HepG2 (cell line): Measurements from ENCODE around the gene ARFGAP1. TPM values are rescaled to one million over a fixed set of nuclear protein-coding genes. Genes with fewer than 3 reads are reported as not detected.

Source experiments
- ARNT2 ChIP-seq: sonication (generic); formaldehyde crosslinking; IDR thresholded peaks from 2 replicates; pipeline ENCODE4 v1.8.0; 2022; ENCODE audit warnings: mild to moderate bottlenecking, low read depth, missing genetic modification reagents, moderate library complexity
- EZH2 ChIP-seq: conservative IDR thresholded peaks from 2 replicates; pipeline ENCODE4 v1.6.1; 2012; ENCODE audit warnings: mild to moderate bottlenecking, low read depth, low read length, moderate library complexity
- HNRNPL ChIP-seq: fragments of 200-400 bp; formaldehyde crosslinking; IDR thresholded peaks from 2 replicates; pipeline ENCODE4 v1.6.1; 2017; ENCODE audit warnings: mild to moderate bottlenecking, low read depth, low read length
- HOXA5 ChIP-seq: sonication (generic); formaldehyde crosslinking; IDR thresholded peaks from 2 replicates; pipeline ENCODE4 v1.4.0; 2020; ENCODE audit warnings: missing genetic modification reagents
- KLF9 ChIP-seq: IDR thresholded peaks from 2 replicates; pipeline ENCODE4 v1.6.1; 2016; ENCODE audit warnings: low read depth
- MTA3 ChIP-seq: sonication (generic); formaldehyde crosslinking; IDR thresholded peaks from 2 replicates; pipeline ENCODE4 v1.4.0; 2020; ENCODE audit warnings: missing genetic modification reagents
- MZF1 ChIP-seq: sonication (generic); formaldehyde crosslinking; IDR thresholded peaks from 2 replicates; pipeline ENCODE4 v1.8.1; 2023; ENCODE audit warnings: mild to moderate bottlenecking, missing genetic modification reagents, borderline replicate concordance
- NFIC ChIP-seq: IDR thresholded peaks from 2 replicates; pipeline ENCODE4 v1.6.1; 2012; ENCODE audit warnings: mild to moderate bottlenecking, low read length, inconsistent platforms
- RXRB ChIP-seq: IDR thresholded peaks from 2 replicates; pipeline ENCODE4 v1.6.1; 2016; ENCODE audit warnings: borderline replicate concordance, missing genetic modification reagents, missing compliant biosample characterization
- ZBTB3 ChIP-seq: sonication (generic); formaldehyde crosslinking; IDR thresholded peaks from 2 replicates; pipeline ENCODE4 v1.4.0; 2020; ENCODE audit warnings: low read depth, mild to moderate bottlenecking, moderate library complexity, missing genetic modification reagents, borderline replicate concordance
- ZNF678 ChIP-seq: sonication (generic); formaldehyde crosslinking; IDR thresholded peaks from 2 replicates; pipeline ENCODE4 v1.4.0; 2020; ENCODE audit warnings: mild to moderate bottlenecking, missing genetic modification reagents
- polyA plus RNA-seq, 8 experiments: library from polyadenylated mRNA; depleted of rRNA in 3 of 8; stranded (reverse) in 7 of 8; unstranded in 1 of 8; fragments of >200 nt; fragmentation: Illumina TruSeq in 4 of 8; extraction: Trizol in 4 of 8; gene quantifications; 2 replicates each; pipeline versions ENCODE4 v1.2.1 to v1.2.3, GENCODE V29; 2011 to 2016; ENCODE audit warnings: low read depth in 4 of 8, missing spikeins in 1 of 8, mixed read lengths in 1 of 8; ENCODE audit not compliant: insufficient read depth in 1 of 8
- total RNA-seq, 5 experiments: library from RNA; depleted of rRNA; stranded (reverse); fragments of >200 nt; fragmentation: Illumina TruSeq; extraction: Trizol; gene quantifications; 2 replicates each; pipeline ENCODE4 v1.2.3, GENCODE V29; 2016; ENCODE audit warnings: low read depth in 1 of 5
- TF ChIP-seq, protein P1 (sequence below), 2 experiments: sonication (generic) in 1 of 2; formaldehyde crosslinking in 1 of 2; IDR thresholded peaks; 2 replicates each; pipeline versions ENCODE4 v1.6.1 to v1.9.0; 2014 to 2022; ENCODE audit warnings: antibody characterized with exemption in 1 of 2, borderline replicate concordance in 1 of 2, inconsistent platforms in 1 of 2, low read depth in 1 of 2, missing genetic modification reagents in 1 of 2
- TF ChIP-seq, protein P2 (sequence below): sonication (generic); formaldehyde crosslinking; IDR thresholded peaks from 2 replicates; pipeline ENCODE4 v1.5.0; 2020; ENCODE audit warnings: mild to moderate bottlenecking, missing genetic modification reagents, moderate library complexity
- TF ChIP-seq, protein P3 (sequence below): sonication (generic); formaldehyde crosslinking; IDR thresholded peaks from 2 replicates; pipeline ENCODE4 v1.4.0; 2020; ENCODE audit warnings: missing genetic modification reagents, borderline replicate concordance

The ARFGAP1 gene
- total and polyA plus RNA-seq, 2 of the 13 experiments (the other 11 are each of a cell fraction or from before 2014, with no cell fraction given), result 132 TPM

DNA sequence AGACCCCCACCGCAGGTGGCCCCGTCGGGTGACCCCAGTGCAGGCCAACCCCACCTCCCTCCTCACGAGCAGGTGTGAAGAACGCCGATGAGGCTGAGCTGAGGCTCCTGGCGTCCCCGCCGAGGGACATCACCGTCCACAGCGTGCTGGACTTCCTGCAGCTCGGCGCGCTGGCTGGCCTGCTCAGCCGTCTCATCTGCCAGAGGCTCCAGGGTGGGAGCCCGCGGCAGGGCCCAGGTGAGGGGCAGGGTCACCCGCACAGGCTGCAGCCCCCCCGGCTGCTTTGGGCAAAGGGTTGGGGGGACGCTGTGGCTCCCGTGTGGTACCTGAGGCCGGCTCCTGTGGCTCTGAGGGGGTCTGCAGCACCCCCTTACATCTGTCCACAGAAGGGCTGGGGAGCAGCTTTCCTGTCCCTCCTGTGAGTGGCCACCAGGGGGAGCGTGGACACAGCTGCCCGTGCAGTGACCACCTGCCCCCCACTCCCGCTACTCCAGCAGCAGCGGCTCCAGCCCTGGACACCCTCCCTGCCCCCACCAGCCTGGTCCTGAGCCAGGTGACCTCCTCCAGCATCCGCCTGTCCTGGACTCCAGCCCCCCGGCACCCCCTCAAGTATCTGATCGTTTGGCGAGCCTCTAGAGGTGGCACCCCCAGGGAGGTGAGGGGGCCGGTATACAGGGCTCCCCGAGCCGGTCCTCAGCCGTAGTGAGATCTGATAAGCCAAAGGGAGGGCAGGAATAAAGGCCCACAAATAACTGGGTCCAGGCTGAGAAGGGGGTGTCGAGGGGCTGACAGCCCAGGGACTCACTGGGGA, 36.9 kb downstream of the ARFGAP1 start (continued):
- TF ChIP-seq, protein P1, sequence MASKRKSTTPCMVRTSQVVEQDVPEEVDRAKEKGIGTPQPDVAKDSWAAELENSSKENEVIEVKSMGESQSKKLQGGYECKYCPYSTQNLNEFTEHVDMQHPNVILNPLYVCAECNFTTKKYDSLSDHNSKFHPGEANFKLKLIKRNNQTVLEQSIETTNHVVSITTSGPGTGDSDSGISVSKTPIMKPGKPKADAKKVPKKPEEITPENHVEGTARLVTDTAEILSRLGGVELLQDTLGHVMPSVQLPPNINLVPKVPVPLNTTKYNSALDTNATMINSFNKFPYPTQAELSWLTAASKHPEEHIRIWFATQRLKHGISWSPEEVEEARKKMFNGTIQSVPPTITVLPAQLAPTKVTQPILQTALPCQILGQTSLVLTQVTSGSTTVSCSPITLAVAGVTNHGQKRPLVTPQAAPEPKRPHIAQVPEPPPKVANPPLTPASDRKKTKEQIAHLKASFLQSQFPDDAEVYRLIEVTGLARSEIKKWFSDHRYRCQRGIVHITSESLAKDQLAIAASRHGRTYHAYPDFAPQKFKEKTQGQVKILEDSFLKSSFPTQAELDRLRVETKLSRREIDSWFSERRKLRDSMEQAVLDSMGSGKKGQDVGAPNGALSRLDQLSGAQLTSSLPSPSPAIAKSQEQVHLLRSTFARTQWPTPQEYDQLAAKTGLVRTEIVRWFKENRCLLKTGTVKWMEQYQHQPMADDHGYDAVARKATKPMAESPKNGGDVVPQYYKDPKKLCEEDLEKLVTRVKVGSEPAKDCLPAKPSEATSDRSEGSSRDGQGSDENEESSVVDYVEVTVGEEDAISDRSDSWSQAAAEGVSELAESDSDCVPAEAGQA (IDR thresholded peaks at IDR 0.05; ENCODE audit: low read depth), result no peak
- TF ChIP-seq, protein P1 (CRISPR knock-in tag; IDR thresholded peaks at IDR 0.05; ENCODE audit: borderline replicate concordance), result no peak
- no peak for TF ChIP-seq ARNT2 (CRISPR knock-in tag)
- peak; percentile 49; the same call in 1 of the 2 replicates for TF ChIP-seq ZNF678 (CRISPR knock-in tag)
- TF ChIP-seq KLF9 (CRISPR knock-in tag), result no peak
- TF ChIP-seq ZBTB3 (CRISPR knock-in tag), result no peak
- no peak for TF ChIP-seq RXRB (CRISPR knock-in tag)
- TF ChIP-seq HOXA5 (CRISPR knock-in tag), result peak; percentile 72; the same call in 1 of the 2 replicates
- TF ChIP-seq MTA3, result no peak
- TF ChIP-seq HNRNPL, result no peak
- TF ChIP-seq NFIC, result no peak
- TF ChIP-seq, protein P2, sequence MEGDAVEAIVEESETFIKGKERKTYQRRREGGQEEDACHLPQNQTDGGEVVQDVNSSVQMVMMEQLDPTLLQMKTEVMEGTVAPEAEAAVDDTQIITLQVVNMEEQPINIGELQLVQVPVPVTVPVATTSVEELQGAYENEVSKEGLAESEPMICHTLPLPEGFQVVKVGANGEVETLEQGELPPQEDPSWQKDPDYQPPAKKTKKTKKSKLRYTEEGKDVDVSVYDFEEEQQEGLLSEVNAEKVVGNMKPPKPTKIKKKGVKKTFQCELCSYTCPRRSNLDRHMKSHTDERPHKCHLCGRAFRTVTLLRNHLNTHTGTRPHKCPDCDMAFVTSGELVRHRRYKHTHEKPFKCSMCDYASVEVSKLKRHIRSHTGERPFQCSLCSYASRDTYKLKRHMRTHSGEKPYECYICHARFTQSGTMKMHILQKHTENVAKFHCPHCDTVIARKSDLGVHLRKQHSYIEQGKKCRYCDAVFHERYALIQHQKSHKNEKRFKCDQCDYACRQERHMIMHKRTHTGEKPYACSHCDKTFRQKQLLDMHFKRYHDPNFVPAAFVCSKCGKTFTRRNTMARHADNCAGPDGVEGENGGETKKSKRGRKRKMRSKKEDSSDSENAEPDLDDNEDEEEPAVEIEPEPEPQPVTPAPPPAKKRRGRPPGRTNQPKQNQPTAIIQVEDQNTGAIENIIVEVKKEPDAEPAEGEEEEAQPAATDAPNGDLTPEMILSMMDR (CRISPR knock-in tag), result peak; percentile 97
- TF ChIP-seq MZF1 (CRISPR knock-in tag), result no peak
- TF ChIP-seq, protein P3, sequence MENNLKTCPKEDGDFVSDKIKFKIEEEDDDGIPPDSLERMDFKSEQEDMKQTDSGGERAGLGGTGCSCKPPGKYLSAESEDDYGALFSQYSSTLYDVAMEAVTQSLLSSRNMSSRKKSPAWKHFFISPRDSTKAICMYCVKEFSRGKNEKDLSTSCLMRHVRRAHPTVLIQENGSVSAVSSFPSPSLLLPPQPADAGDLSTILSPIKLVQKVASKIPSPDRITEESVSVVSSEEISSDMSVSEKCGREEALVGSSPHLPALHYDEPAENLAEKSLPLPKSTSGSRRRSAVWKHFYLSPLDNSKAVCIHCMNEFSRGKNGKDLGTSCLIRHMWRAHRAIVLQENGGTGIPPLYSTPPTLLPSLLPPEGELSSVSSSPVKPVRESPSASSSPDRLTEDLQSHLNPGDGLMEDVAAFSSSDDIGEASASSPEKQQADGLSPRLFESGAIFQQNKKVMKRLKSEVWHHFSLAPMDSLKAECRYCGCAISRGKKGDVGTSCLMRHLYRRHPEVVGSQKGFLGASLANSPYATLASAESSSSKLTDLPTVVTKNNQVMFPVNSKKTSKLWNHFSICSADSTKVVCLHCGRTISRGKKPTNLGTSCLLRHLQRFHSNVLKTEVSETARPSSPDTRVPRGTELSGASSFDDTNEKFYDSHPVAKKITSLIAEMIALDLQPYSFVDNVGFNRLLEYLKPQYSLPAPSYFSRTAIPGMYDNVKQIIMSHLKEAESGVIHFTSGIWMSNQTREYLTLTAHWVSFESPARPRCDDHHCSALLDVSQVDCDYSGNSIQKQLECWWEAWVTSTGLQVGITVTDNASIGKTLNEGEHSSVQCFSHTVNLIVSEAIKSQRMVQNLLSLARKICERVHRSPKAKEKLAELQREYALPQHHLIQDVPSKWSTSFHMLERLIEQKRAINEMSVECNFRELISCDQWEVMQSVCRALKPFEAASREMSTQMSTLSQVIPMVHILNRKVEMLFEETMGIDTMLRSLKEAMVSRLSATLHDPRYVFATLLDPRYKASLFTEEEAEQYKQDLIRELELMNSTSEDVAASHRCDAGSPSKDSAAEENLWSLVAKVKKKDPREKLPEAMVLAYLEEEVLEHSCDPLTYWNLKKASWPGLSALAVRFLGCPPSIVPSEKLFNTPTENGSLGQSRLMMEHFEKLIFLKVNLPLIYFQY (CRISPR knock-in tag), result no peak
- no peak for TF ChIP-seq EZH2
